Nephron progenitor cell (in vitro differentiated cells): Measurements from ENCODE around the gene ZNF813.
"Not testable (repeated sequence)": the region's sequence is repeated elsewhere in the genome, so short reads cannot be mapped to it uniquely, and the experiment has no call there.

Source experiments
- DNase-seq: peaks from one replicate; pipeline ENCODE4 v3.0.0; 2021
- H3K27ac Mint-ChIP-seq: 2 replicates; pipeline ENCODE4 v1.8.0; 2021; ENCODE audit warnings: mild to moderate bottlenecking, moderate library complexity, mixed read lengths
- H3K27me3 Mint-ChIP-seq: 2 replicates; pipeline ENCODE4 v1.8.0; 2021; ENCODE audit warnings: mild to moderate bottlenecking, low read depth, mixed read lengths; ENCODE audit not compliant: poor library complexity
- H3K36me3 Mint-ChIP-seq: 2 replicates; pipeline ENCODE4 v1.8.0; 2021; ENCODE audit warnings: low read depth, mixed read lengths
- H3K4me1 Mint-ChIP-seq: 2 replicates; pipeline ENCODE4 v1.8.0; 2021; ENCODE audit warnings: mixed read lengths
- H3K4me3 Mint-ChIP-seq: 2 replicates; pipeline ENCODE4 v1.8.0; 2021; ENCODE audit warnings: mild to moderate bottlenecking, moderate library complexity, mixed read lengths
- H3K9me3 Mint-ChIP-seq: 2 replicates; pipeline ENCODE4 v1.8.0; 2021; ENCODE audit warnings: mild to moderate bottlenecking, moderate library complexity, mixed read lengths
- TF ChIP-seq, protein P1 (sequence below): fragments of 200-600 bp; sonication (generic); IDR thresholded peaks from 2 replicates; pipeline ENCODE4 v1.5.0; 2021; ENCODE audit warnings: antibody characterized with exemption

Gene ZNF813

DNA sequence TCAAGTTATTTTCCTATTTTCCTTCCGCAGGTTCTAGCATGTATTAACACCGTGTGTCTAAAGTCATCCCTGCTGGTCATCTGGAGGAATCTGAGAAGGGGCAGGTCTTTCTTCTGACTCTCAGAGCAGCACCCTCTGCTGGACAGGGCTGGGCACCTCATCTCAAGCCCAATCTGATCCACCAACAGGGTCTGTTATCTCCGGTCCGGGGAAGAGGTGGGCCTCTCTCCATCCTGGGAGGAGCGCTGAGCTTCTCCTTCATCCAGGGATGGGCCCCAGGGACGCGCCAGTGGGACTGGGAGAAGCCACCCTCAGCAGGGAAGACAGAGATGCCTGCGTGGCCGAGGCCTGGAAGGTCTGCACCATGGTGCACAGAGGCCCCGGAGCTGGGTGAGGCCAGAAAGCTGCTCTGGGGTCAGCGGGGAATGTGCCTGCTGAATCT lies 44.4 kb downstream of the ZNF813 start:
- no peaks in the 10 kb centered on the region for H3K27me3 Mint-ChIP-seq
- peaks cover 45% of the 10 kb centered on the region for H3K4me1 Mint-ChIP-seq
- TF ChIP-seq, protein P1, sequence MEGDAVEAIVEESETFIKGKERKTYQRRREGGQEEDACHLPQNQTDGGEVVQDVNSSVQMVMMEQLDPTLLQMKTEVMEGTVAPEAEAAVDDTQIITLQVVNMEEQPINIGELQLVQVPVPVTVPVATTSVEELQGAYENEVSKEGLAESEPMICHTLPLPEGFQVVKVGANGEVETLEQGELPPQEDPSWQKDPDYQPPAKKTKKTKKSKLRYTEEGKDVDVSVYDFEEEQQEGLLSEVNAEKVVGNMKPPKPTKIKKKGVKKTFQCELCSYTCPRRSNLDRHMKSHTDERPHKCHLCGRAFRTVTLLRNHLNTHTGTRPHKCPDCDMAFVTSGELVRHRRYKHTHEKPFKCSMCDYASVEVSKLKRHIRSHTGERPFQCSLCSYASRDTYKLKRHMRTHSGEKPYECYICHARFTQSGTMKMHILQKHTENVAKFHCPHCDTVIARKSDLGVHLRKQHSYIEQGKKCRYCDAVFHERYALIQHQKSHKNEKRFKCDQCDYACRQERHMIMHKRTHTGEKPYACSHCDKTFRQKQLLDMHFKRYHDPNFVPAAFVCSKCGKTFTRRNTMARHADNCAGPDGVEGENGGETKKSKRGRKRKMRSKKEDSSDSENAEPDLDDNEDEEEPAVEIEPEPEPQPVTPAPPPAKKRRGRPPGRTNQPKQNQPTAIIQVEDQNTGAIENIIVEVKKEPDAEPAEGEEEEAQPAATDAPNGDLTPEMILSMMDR: peak; percentile 69
- DNase-seq: peak; percentile 62
- H3K27ac Mint-ChIP-seq: no peak overlapping the region
- no peaks in the 10 kb centered on the region for H3K9me3 Mint-ChIP-seq
- H3K4me3 Mint-ChIP-seq: no peak overlapping the region
- no peaks in the 10 kb centered on the region for H3K36me3 Mint-ChIP-seq

DNA sequence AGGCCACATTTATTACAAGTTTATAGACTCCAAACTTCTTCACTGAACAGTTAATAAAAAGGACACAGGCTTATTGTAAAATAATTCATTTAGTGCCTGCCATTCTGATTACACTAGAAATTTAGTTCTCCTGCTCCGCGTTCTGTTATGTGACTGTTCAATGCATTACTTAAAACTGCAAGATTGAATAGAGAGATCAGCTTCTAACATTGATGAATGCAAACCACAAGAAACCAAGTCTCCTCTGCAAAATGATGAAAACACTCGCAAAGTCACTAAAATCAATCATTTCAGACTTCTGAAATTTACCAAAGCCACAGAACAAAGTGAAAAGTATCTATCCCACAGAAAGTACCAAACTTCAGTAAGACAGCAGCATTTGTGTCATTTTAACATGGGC lies 47.5 kb downstream of the ZNF813 start:
- H3K27me3 Mint-ChIP-seq: peaks cover 15% of the 10 kb centered on the region
- H3K4me3 Mint-ChIP-seq: not testable (repeated sequence)

DNA sequence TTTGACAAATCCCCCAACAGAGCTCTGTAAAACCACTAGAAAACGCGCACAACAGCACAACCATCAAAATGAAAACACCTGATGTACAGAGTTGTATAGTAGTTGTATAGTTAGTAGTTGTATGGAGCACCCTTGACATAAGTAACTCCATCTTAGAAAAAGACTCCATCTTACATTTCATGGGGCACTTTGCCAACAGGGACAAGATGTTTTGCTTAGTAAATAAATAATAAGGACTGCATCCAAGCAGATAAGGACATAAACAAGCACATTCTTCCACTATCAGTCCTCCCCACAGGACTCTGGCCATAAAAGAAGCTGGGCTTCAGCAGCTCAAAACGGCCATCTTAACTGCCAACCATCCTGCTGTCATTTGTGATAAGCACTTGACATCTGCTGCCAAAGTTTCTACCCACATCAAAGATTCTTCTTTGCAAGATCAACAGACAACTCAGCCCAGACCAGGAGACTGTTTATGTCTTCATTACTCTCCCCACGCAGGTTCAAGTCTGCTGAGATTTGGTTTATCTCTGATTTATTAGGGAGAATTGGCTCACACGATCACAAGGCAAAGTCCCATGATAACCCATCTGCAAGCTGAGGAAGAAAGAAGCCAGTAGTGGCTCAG lies 49.7 kb downstream of the ZNF813 start:
- no peak overlapping the region for H3K27ac Mint-ChIP-seq
- no peak for DNase-seq
- peaks cover 14% of the 10 kb centered on the region for H3K4me1 Mint-ChIP-seq
- peaks cover 24% of the 10 kb centered on the region for H3K9me3 Mint-ChIP-seq
- TF ChIP-seq, protein P1: no peak
- H3K27me3 Mint-ChIP-seq: peaks cover 15% of the 10 kb centered on the region
- peaks cover 22% of the 10 kb centered on the region for H3K36me3 Mint-ChIP-seq
- no peak overlapping the region for H3K4me3 Mint-ChIP-seq

More for the DNA sequence above, 47.5 kb downstream of the ZNF813 start:
- Mint-ChIP-seq H3K4me1 (peaks cover 14% of the 10 kb centered on the region), H3K9me3 (peaks cover 15% of the 10 kb centered on the region)
- H3K27ac Mint-ChIP-seq, H3K36me3 Mint-ChIP-seq, DNase-seq: not testable (repeated sequence)

DNA sequence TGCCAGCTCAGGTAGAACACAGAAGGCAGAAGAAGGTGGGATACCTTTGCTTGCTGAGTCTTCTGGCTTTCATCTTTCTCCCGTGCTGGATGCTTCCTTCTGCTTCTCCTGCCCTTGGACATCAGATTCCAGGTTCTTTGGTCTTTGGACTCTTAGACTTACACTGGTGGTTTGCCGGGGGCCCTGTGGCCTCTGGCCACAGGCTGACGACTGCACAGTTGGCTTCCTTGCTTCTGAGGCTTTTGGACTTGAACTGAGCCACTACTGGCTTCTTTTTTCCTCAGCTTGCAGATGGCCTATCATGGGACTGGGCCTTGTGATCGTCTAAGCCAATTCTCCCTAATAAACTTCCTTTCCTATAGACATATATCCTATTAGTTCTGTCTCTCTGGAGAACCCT lies 50.6 kb downstream of the ZNF813 start:
- Mint-ChIP-seq H3K9me3 (peaks cover 24% of the 10 kb centered on the region), H3K36me3 (peaks cover 30% of the 10 kb centered on the region), H3K27me3 (peaks cover 15% of the 10 kb centered on the region), H3K27ac (no peak overlapping the region), H3K4me3 (no peak overlapping the region), H3K4me1 (peaks cover 20% of the 10 kb centered on the region)
- TF ChIP-seq, protein P1: no peak
- DNase-seq: no peak

DNA sequence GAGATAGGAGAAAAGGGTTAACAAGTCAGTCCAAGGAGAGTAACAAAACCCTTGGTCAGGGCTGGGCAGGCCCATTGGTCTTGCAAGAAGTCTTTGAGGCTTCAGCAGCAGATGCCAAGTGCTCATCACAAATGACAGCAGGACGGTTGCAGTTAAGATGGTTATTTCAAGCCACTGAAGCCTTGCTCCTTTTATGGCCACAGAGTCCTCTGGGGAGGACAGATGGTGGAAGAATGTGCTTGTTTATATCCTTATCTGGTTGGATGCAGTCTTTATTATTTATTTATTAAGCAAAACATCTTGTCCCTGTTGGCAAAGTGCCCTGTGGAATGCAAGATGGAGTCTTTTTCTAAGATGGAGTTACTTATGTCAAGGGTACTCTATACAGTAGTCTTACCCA lies 51.2 kb downstream of the ZNF813 start:
- no peak overlapping the region for H3K4me3 Mint-ChIP-seq
- peaks cover 30% of the 10 kb centered on the region for H3K9me3 Mint-ChIP-seq
- no peak overlapping the region for H3K27ac Mint-ChIP-seq
- TF ChIP-seq, protein P1: no peak
- H3K36me3 Mint-ChIP-seq: peaks cover 36% of the 10 kb centered on the region
- peaks cover 20% of the 10 kb centered on the region for H3K4me1 Mint-ChIP-seq
- peaks cover 15% of the 10 kb centered on the region for H3K27me3 Mint-ChIP-seq
- no peak for DNase-seq

DNA sequence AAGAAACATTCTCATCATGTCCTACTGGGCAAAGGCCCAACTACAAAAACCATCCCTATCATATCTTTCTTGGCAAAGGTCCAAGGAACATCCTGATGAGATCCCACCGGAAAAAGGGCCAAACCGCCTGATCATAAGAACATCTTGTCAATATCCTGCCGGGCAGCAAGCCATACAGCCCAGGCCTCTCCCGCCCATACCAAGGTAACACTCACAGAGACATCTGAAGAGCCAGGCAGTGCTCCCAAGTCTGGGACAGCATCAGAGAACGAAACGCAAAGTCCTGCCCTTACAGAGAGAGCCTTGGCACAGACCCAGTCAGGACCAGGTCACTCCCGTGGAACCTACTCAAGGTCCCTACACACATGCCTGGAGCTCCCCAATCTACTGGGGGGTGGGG lies 51.9 kb downstream of the ZNF813 start:
- Mint-ChIP-seq H3K27me3 (peaks cover 15% of the 10 kb centered on the region), H3K4me1 (peaks cover 20% of the 10 kb centered on the region), H3K36me3 (peaks cover 44% of the 10 kb centered on the region), H3K27ac (peak overlapping the region; percentile 44), H3K4me3 (no peak overlapping the region), H3K9me3 (peaks cover 37% of the 10 kb centered on the region)
- DNase-seq: no peak
- TF ChIP-seq, protein P1: no peak
